Myometrial cell (primary cell): Measurements from ENCODE around the gene RBMXL2. TPM values are rescaled to one million over a fixed set of nuclear protein-coding genes. Genes with fewer than 3 reads are reported as not detected.

Source experiments
- total RNA-seq: library from RNA; depleted of rRNA; stranded (reverse); fragments of >200 nt; gene quantifications from 2 replicates; pipeline ENCODE4 v1.2.3, GENCODE V29; 2015

The RBMXL2 gene
- not detected in 2 replicates for total RNA-seq

GRCh38 chr11:7088921-7089320 is at the start of gene RBMXL2:
Gene RBMXL2 (plus strand): TSS chr11:7088998. CDS start chr11:7089121, 123 bp downstream.

Other genes with a start within 250 kb of the RBMXL2 start
- not detected in 2 replicates for gene OR10A5, start 243.3 kb upstream of the RBMXL2 start, total RNA-seq
- gene OR10A2, start 225.9 kb upstream of the RBMXL2 start, total RNA-seq: not detected in 2 replicates
- not detected in 2 replicates for gene OR10A4, start 212.4 kb upstream of the RBMXL2 start, total RNA-seq
- not detected in 2 replicates for gene OR2D2, start 196.5 kb upstream of the RBMXL2 start, total RNA-seq
- gene OR2D3, start 168.0 kb upstream of the RBMXL2 start, total RNA-seq: not detected in 2 replicates
- gene ZNF215, start 162.6 kb upstream of the RBMXL2 start, total RNA-seq: 5.7 and 6.3 TPM in 2 replicates
- 2.1 and 2.3 TPM in 2 replicates for gene ZNF214, start 68.7 kb upstream of the RBMXL2 start, total RNA-seq
- gene NLRP14, start 68.5 kb upstream of the RBMXL2 start, total RNA-seq: under 0.01 TPM in 1 of 2 replicates, not detected in the other
- 0.18 and 0.29 TPM in 2 replicates for gene SYT9, start 162.9 kb downstream of the RBMXL2 start, total RNA-seq